ENCODE data around the gene RAMP2. TPM values are rescaled to one million over a fixed set of nuclear protein-coding genes. Genes with fewer than 3 reads are reported as not detected.
"Not testable (repeated sequence)": the region's sequence is repeated elsewhere in the genome, so short reads cannot be mapped to it uniquely, and the experiment has no call there.

RAMP2 gene
- total RNA-seq, 1 experiment from 2014 or later, result 10.9 TPM

DNA sequence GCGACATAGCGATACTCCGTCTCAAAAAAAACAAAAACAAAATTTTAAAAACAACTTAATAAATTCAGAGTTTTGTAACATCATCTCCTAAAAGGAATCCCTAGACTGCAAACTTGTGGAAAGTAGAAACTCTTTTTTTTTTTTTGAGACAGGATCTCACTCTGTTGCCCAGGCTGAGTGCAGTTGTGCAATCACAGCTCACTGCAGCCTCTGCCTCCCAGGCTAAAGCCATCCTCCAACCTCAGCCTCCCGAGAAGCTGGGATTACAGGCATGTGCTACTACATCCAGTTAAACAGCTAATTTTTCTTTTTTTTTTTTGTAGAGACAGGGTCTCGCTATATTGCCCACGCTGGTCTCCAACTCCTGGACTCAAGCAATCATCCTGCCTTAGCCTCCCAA, 35.9 kb upstream of the RAMP2 start:
- H3K9me3 Mint-ChIP-seq, result no peaks in the 10 kb centered on the region
- POLR2A ChIA-PET, result no interaction called here

DNA sequence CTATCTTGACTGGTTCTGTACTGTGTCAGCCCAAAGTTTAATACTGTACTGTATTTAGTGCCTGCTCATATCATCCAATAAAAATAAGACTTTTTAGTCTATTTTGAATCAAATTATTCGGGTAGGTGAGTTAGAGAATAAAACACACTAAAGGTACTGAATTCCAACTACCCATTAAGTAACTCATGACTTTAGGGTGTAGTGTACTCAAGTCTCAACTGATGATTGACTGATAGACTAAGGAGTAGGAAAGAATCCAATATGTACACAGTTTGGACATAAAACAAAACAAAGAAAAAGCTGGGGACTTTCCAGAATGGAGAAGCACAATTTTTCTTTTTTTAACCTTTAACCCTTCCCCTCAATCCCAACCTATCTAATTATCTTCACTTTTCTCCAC, 20.3 kb upstream of the RAMP2 start:
- DNase-seq (ENCODE audit: low spot score) (no peak), ATAC-seq (no peak)
- TF ChIP-seq JUN (CRISPR knock-in tag; IDR thresholded peaks at IDR 0.05) (no peak), SMAD4 (CRISPR knock-in tag; IDR thresholded peaks at IDR 0.05) (no peak), IRF2 (CRISPR knock-in tag; IDR thresholded peaks at IDR 0.05; ENCODE audit: borderline replicate concordance, low read depth) (no peak), ZNF416 (CRISPR knock-in tag; IDR thresholded peaks at IDR 0.05) (no peak), ELF4 (CRISPR knock-in tag; IDR thresholded peaks at IDR 0.05; ENCODE audit: low read depth) (no peak), TCF7 (CRISPR knock-in tag; IDR thresholded peaks at IDR 0.05; ENCODE audit: low read depth) (no peak), RORB (CRISPR knock-in tag; IDR thresholded peaks at IDR 0.05) (no peak), ZNF219 (CRISPR knock-in tag; IDR thresholded peaks at IDR 0.05; ENCODE audit: borderline replicate concordance) (no peak), TP53 (CRISPR knock-in tag; IDR thresholded peaks at IDR 0.05) (no peak), EMX1 (CRISPR knock-in tag; IDR thresholded peaks at IDR 0.05) (no peak), TEAD1 (CRISPR knock-in tag; IDR thresholded peaks at IDR 0.05) (no peak)
- TF ChIP-seq, protein P1, sequence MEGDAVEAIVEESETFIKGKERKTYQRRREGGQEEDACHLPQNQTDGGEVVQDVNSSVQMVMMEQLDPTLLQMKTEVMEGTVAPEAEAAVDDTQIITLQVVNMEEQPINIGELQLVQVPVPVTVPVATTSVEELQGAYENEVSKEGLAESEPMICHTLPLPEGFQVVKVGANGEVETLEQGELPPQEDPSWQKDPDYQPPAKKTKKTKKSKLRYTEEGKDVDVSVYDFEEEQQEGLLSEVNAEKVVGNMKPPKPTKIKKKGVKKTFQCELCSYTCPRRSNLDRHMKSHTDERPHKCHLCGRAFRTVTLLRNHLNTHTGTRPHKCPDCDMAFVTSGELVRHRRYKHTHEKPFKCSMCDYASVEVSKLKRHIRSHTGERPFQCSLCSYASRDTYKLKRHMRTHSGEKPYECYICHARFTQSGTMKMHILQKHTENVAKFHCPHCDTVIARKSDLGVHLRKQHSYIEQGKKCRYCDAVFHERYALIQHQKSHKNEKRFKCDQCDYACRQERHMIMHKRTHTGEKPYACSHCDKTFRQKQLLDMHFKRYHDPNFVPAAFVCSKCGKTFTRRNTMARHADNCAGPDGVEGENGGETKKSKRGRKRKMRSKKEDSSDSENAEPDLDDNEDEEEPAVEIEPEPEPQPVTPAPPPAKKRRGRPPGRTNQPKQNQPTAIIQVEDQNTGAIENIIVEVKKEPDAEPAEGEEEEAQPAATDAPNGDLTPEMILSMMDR (IDR thresholded peaks at IDR 0.05), result no peak
- H3K9me3 Mint-ChIP-seq, result peaks cover 6% of the 10 kb centered on the region
- H3K4me1 Mint-ChIP-seq, result peaks cover 18% of the 10 kb centered on the region
- ChIA-PET CTCF (interaction anchor here (0.7 kb wide), 1 partner anchor 23 kb away, joined by 6 read pairs; no protein-coding TSS in a partner anchor), POLR2A (no interaction called here)
- no peak overlapping the region for H3K4me3 Mint-ChIP-seq
- H3K27ac Mint-ChIP-seq, result no peak overlapping the region
- H3K36me3 Mint-ChIP-seq, result no peaks in the 10 kb centered on the region
- peaks cover 9% of the 10 kb centered on the region for H3K27me3 Mint-ChIP-seq (ENCODE audit: low read depth)

More for the DNA sequence above, 35.9 kb upstream of the RAMP2 start:
- TF ChIP-seq ZNF121 (CRISPR knock-in tag; IDR thresholded peaks at IDR 0.05) (peak; percentile 67; the same call in 1 of the 2 replicates), CREB1 (CRISPR knock-in tag; IDR thresholded peaks at IDR 0.05) (no peak)
- no peak overlapping the region for H3K27ac Mint-ChIP-seq
- no peak for ATAC-seq
- no peaks in the 10 kb centered on the region for H3K27me3 Mint-ChIP-seq (ENCODE audit: low read depth)
- no peak overlapping the region for H3K4me3 Mint-ChIP-seq
- no peak for DNase-seq (ENCODE audit: low spot score)
- no peaks in the 10 kb centered on the region for H3K4me1 Mint-ChIP-seq
- peaks cover 40% of the 10 kb centered on the region for H3K36me3 Mint-ChIP-seq
- CTCF ChIA-PET, result interaction anchor here (1.5 to 4.6 kb wide), 2 partner anchors 39 to 99 kb away, joined by 4 to 17 read pairs; partner anchors contain the start of gene BECN1

DNA sequence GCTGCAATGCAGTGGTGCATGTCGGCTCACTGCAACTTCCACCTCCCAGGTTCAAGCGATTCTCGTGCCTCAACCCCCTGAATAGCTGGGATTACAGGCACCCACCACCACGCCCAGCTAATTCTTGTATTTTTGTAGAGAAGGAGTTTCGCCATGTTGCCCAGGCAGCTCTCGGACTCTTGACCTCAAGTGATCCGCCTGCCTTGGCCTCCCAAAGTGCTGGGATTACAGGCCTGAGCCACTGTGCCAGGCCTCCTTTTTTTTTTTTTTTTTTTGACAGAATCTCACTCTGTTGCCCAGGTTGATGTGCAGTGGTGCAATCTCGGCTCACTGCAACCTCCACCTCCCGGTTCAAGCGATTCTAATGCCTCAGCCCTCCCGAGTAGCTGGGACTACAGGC, 18.1 kb upstream of the RAMP2 start:
- ChIA-PET POLR2A (interaction anchor here (0.7 to 1.6 kb wide), 2 partner anchors 14 to 16 kb away, joined by 3 read pairs; no protein-coding TSS in a partner anchor), CTCF (interaction anchor here (0.6 to 2.7 kb wide), 8 partner anchors 18 to 165 kb away, joined by 3 to 31 read pairs (median 4); partner anchors contain the start of genes COA3 and RAMP2)
- not testable (repeated sequence) for H3K9me3 Mint-ChIP-seq; ATAC-seq; DNase-seq (ENCODE audit: low spot score); H3K36me3 Mint-ChIP-seq; H3K27ac Mint-ChIP-seq; H3K4me3 Mint-ChIP-seq
- Mint-ChIP-seq H3K27me3 (ENCODE audit: low read depth) (peaks cover 26% of the 10 kb centered on the region), H3K4me1 (peaks cover 19% of the 10 kb centered on the region)

DNA sequence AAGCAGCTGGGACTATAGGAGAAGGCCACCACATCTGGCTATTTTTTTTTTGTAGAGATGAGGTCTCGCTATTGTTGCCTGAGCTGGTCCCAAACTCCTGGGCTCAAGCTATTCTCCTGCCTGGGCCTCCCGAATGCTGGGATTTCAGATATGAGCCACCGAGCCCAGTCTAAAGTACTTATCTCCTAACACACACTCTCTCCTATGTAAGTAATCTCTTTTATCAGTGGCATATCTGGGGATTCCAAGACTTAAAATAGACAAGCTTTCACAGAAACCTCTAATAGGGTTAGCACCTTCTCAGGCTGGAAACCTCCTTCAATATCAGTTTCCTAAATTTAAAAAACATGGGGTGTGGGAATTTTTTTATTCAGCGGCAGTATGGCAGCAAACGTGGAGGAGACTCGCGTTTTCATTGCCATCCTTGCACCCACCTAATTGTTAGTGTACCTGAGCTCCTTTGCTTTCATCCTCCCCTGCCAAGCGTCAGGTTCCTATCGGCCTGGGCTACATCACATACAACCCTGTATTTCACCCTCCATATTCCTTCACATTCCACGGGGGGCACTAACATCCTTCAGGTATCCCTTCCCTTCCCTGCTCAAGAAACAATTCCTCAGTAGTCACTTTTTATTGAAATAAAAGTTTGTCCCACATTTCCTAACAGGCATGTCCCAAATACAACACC, 17.3 kb upstream of the RAMP2 start:
- Mint-ChIP-seq H3K4me3 (peak overlapping the region; percentile 86), H3K9me3 (peaks cover 6% of the 10 kb centered on the region), H3K4me1 (peaks cover 27% of the 10 kb centered on the region), H3K27me3 (ENCODE audit: low read depth) (peaks cover 27% of the 10 kb centered on the region), H3K36me3 (no peaks in the 10 kb centered on the region), H3K27ac (peak overlapping the region; percentile 96)
- ATAC-seq, result peak; percentile 6; the same call in 1 of the 2 replicates
- ChIA-PET POLR2A (interaction anchor here (1.3 to 1.8 kb wide), 3 partner anchors 17 to 125 kb away, joined by 3 to 6 read pairs (median 3); partner anchors contain the start of gene RAMP2), CTCF (interaction anchor here (1.0 to 2.7 kb wide), 7 partner anchors 17 to 165 kb away, joined by 3 to 31 read pairs (median 4); partner anchors contain the start of genes COA3 and RAMP2)
- TF ChIP-seq NFATC4 (CRISPR knock-in tag; IDR thresholded peaks at IDR 0.05), result no peak
- DNase-seq (ENCODE audit: low spot score), result no peak
